Gastrocnemius medialis (tissue), 4 donors: ENCODE data around the gene NCOR1.

Experiments used
- CTCF ChIP-seq, 5 experiments: fragments of 450-650 bp in 3 of 5; fragments of 200-600 bp in 2 of 5; sonication (generic) in 2 of 5; IDR thresholded peaks in 4 of 5; conservative IDR thresholded peaks in 1 of 5; 1 replicate in 4 of 5; 2 replicates in 1 of 5; pipeline ENCODE4 v1.5.1; 2016 to 2019; ENCODE audit warnings: antibody characterized with exemption in 5 of 5, mild to moderate bottlenecking in 3 of 5, moderate library complexity in 3 of 5
- POLR2A ChIP-seq, 2 donors: fragments of 450-650 bp; IDR thresholded peaks; one replicate each; pipeline ENCODE4 v1.6.1; 2017; ENCODE audit warnings: antibody characterized with exemption in 2 of 2, mild to moderate bottlenecking in 2 of 2, moderate library complexity in 2 of 2

GRCh38 chr17:16083223-16083622 lies 132.1 kb downstream of the NCOR1 start:
- TF ChIP-seq CTCF (IDR thresholded peaks at IDR 0.05 in 4 of 5, conservative IDR thresholded peaks at IDR 0.05 in 1 of 5) (no peak), POLR2A (IDR thresholded peaks at IDR 0.05) (no peak)
